Loucy (cell line): ENCODE data around the gene GREB1L.

ENCODE experiments used
- EZH2phosphoT487 ChIP-seq: fragments of 200-600 bp; IDR thresholded peaks from 2 replicates; pipeline ENCODE4 v1.6.1; 2018; ENCODE audit warnings: antibody characterized with exemption, mild to moderate bottlenecking, moderate library complexity, borderline replicate concordance
- TF ChIP-seq, protein P1 (sequence below): fragments of 200-600 bp; sonication (generic); conservative IDR thresholded peaks from 2 replicates; pipeline ENCODE4 v1.5.1; 2014; ENCODE audit warnings: mild to moderate bottlenecking, antibody characterized with exemption, low read length

DNA sequence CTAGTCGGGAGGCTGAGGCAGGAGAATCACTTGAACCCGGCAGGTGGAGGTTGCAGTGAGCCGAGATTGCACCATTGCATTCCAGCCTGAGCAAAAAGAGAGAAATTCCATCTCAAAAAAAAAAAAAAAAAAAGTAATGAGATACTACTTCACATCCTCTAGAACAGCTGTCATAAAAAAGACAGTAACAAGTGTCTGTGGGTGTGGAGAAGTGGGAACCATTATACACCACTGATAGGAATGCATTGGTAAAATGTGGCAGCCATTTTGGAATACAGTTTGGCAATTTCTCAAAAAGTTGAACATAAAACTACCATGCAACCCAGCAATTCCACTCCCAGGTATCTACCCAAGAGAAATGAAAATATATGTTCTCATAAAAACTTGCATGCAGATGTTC, 166.6 kb downstream of the GREB1L start:
- TF ChIP-seq, protein P1, sequence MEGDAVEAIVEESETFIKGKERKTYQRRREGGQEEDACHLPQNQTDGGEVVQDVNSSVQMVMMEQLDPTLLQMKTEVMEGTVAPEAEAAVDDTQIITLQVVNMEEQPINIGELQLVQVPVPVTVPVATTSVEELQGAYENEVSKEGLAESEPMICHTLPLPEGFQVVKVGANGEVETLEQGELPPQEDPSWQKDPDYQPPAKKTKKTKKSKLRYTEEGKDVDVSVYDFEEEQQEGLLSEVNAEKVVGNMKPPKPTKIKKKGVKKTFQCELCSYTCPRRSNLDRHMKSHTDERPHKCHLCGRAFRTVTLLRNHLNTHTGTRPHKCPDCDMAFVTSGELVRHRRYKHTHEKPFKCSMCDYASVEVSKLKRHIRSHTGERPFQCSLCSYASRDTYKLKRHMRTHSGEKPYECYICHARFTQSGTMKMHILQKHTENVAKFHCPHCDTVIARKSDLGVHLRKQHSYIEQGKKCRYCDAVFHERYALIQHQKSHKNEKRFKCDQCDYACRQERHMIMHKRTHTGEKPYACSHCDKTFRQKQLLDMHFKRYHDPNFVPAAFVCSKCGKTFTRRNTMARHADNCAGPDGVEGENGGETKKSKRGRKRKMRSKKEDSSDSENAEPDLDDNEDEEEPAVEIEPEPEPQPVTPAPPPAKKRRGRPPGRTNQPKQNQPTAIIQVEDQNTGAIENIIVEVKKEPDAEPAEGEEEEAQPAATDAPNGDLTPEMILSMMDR, result no peak
- no peak for TF ChIP-seq EZH2phosphoT487
